ENCODE measurements around the gene GINS1.

GINS1 gene

GRCh38 chr20:25382704-25383370 is 24.6 kb upstream of the GINS1 start:
- H3K36me3 ChIP-seq (ENCODE audit: insufficient read depth) = no peaks in the 10 kb centered on the region
- H3K4me2 ChIP-seq = no peak overlapping the region
- no peaks in the 10 kb centered on the region for H3K27me3 ChIP-seq (ENCODE audit: insufficient read depth, low read depth)
- no peaks in the 10 kb centered on the region for H4K20me1 ChIP-seq (ENCODE audit: insufficient read depth)
- H3K79me2 ChIP-seq (ENCODE audit: insufficient read depth, low read depth) = peaks cover 88% of the 10 kb centered on the region
- no peak overlapping the region for H3K4me3 ChIP-seq (IDR thresholded peaks at IDR 0.05; ENCODE audit: insufficient read depth, low read depth, low read length)
- peaks cover 4% of the 10 kb centered on the region for H3K4me1 ChIP-seq (ENCODE audit: low read depth, poor library complexity, severe bottlenecking)
- no peak overlapping the region for H3K27ac ChIP-seq
- H3K9ac ChIP-seq = no peak overlapping the region
- no peak overlapping the region for H2AFZ ChIP-seq (ENCODE audit: low read depth)
- TF ChIP-seq CTCF (conservative IDR thresholded peaks at IDR 0.05; ENCODE audit: low read depth, low read length) = no peak

GRCh38 chr20:25389401-25389857 is 18.0 kb upstream of the GINS1 start:
- Histone ChIP-seq H3K9ac (peak overlapping the region; percentile 49; the same call in 1 of the 2 replicates), H3K4me1 (ENCODE audit: low read depth, poor library complexity, severe bottlenecking) (peaks cover 16% of the 10 kb centered on the region), H2AFZ (ENCODE audit: low read depth) (peak overlapping the region; percentile 38), H3K4me3 (IDR thresholded peaks at IDR 0.05; ENCODE audit: insufficient read depth, low read depth, low read length) (no peak overlapping the region), H3K79me2 (ENCODE audit: insufficient read depth, low read depth) (peaks cover 52% of the 10 kb centered on the region), H3K27ac (peak overlapping the region; percentile 32; the same call in 1 of the 2 replicates), H3K4me2 (peak overlapping the region; percentile 82), H4K20me1 (ENCODE audit: insufficient read depth) (no peaks in the 10 kb centered on the region), H3K36me3 (ENCODE audit: insufficient read depth) (no peaks in the 10 kb centered on the region), H3K27me3 (ENCODE audit: insufficient read depth, low read depth) (no peaks in the 10 kb centered on the region)
- TF ChIP-seq CTCF (conservative IDR thresholded peaks at IDR 0.05; ENCODE audit: low read depth, low read length) = no peak

- H2AFZ ChIP-seq (ENCODE audit: low read depth) = peak overlapping the region; percentile 38
- H3K79me2 ChIP-seq (ENCODE audit: insufficient read depth, low read depth) = peaks cover 46% of the 10 kb centered on the region
Observed at GRCh38 chr20:25389858-25390537, 17.5 kb upstream of the GINS1 start.

More at GRCh38 chr20:25389858-25390537, 17.5 kb upstream of the GINS1 start:
- peaks cover 16% of the 10 kb centered on the region for H3K4me1 ChIP-seq (ENCODE audit: low read depth, poor library complexity, severe bottlenecking)
- H3K4me2 ChIP-seq = peak overlapping the region; percentile 82
- peak overlapping the region; percentile 49; the same call in 1 of the 2 replicates for H3K9ac ChIP-seq
- H3K36me3 ChIP-seq (ENCODE audit: insufficient read depth) = no peaks in the 10 kb centered on the region
- TF ChIP-seq CTCF (conservative IDR thresholded peaks at IDR 0.05; ENCODE audit: low read depth, low read length) = no peak
- no peaks in the 10 kb centered on the region for H4K20me1 ChIP-seq (ENCODE audit: insufficient read depth)
- H3K4me3 ChIP-seq (IDR thresholded peaks at IDR 0.05; ENCODE audit: insufficient read depth, low read depth, low read length) = no peak overlapping the region
- H3K27me3 ChIP-seq (ENCODE audit: insufficient read depth, low read depth) = no peaks in the 10 kb centered on the region
- H3K27ac ChIP-seq = peak overlapping the region; percentile 33; the same call in 1 of the 2 replicates
